Neural progenitor cell (in vitro differentiated cells): ENCODE measurements around the gene PPM1N.

Experiments used
- CTCF ChIP-seq: fragments of 200-600 bp; sonication (generic); IDR thresholded peaks from 2 replicates; pipeline ENCODE4 v1.5.1; 2017; ENCODE audit warnings: antibody characterized with exemption, mild to moderate bottlenecking
- EZH2 ChIP-seq: fragments of 200-600 bp; sonication (generic); IDR thresholded peaks from 2 replicates; pipeline ENCODE4 v1.6.1; 2017; ENCODE audit warnings: antibody characterized with exemption, mild to moderate bottlenecking, moderate library complexity
- EZH2phosphoT487 ChIP-seq: fragments of 200-600 bp; sonication (generic); IDR thresholded peaks from 2 replicates; pipeline ENCODE4 v1.6.1; 2017; ENCODE audit warnings: antibody characterized with exemption

GRCh38 chr19:45505151-45505995, 7.1 kb downstream of the PPM1N start:
- no peak for TF ChIP-seq CTCF
- no peak for TF ChIP-seq EZH2
- no peak for TF ChIP-seq EZH2phosphoT487
